Mesenchymal stem cell (in vitro differentiated cells and primary cell): ENCODE results near the gene ADPRHL1.

Experiments
- DNase-seq: peaks from one replicate; pipeline ENCODE4 v3.0.0-alpha.2; 2013
- H2AFZ ChIP-seq: one replicate; pipeline ENCODE4 v1.6.1; 2013; ENCODE audit warnings: low read depth, mild to moderate bottlenecking, control low read depth, inconsistent platforms, low read length, moderate library complexity
- H2AK5ac ChIP-seq: 2 replicates; pipeline ENCODE4 v1.6.1; 2013; ENCODE audit warnings: low read length, moderate library complexity, mild to moderate bottlenecking, inconsistent platforms; ENCODE audit not compliant: severe bottlenecking
- H2BK120ac ChIP-seq: one replicate; pipeline ENCODE4 v1.6.1; 2013; ENCODE audit warnings: low read depth, mild to moderate bottlenecking, inconsistent platforms, low read length, moderate library complexity
- H2BK12ac ChIP-seq, 2 experiments: one replicate each; pipeline ENCODE4 v1.6.1; 2013; ENCODE audit warnings: inconsistent platforms in 2 of 2, low read length in 2 of 2, mild to moderate bottlenecking in 2 of 2, moderate library complexity in 2 of 2, control low read depth in 1 of 2
- H2BK15ac ChIP-seq: one replicate; pipeline ENCODE4 v1.6.1; 2013; ENCODE audit warnings: mild to moderate bottlenecking, low read depth, inconsistent platforms; ENCODE audit not compliant: poor library complexity, severe bottlenecking
- H2BK5ac ChIP-seq: 2 replicates; pipeline ENCODE4 v1.6.1; 2013; ENCODE audit warnings: low read depth, mild to moderate bottlenecking, low read length, control low read depth, inconsistent platforms; ENCODE audit not compliant: poor library complexity, severe bottlenecking
- H3K14ac ChIP-seq, 2 experiments: one replicate each; pipeline ENCODE4 v1.6.1; 2013; ENCODE audit warnings: inconsistent platforms in 2 of 2, low read length in 2 of 2, control low read depth in 1 of 2, mild to moderate bottlenecking in 1 of 2, moderate library complexity in 1 of 2
- H3K18ac ChIP-seq, 2 experiments: one replicate each; pipeline ENCODE4 v1.6.1; 2013; ENCODE audit warnings: inconsistent platforms in 2 of 2, low read length in 2 of 2, control low read depth in 1 of 2, low read depth in 1 of 2, mild to moderate bottlenecking in 1 of 2
- H3K23ac ChIP-seq, 2 experiments: one replicate each; pipeline ENCODE4 v1.6.1; 2013; ENCODE audit warnings: inconsistent platforms in 2 of 2, low read length in 2 of 2, mild to moderate bottlenecking in 2 of 2, moderate library complexity in 2 of 2, control low read depth in 1 of 2
- H3K27ac ChIP-seq: 2 replicates; pipeline ENCODE4 v1.5.1; 2013; ENCODE audit warnings: mild to moderate bottlenecking, moderate library complexity, low read length, control low read depth, inconsistent platforms; ENCODE audit not compliant: poor library complexity, severe bottlenecking
- H3K27me3 ChIP-seq, 2 experiments: 2 replicates each; pipeline versions ENCODE4 v1.6.1 to v1.7.0; 2013; ENCODE audit warnings: low read length in 2 of 2, mild to moderate bottlenecking in 2 of 2, moderate library complexity in 2 of 2, control low read depth in 1 of 2, inconsistent platforms in 1 of 2; ENCODE audit not compliant: control insufficient read depth in 1 of 2, insufficient read depth in 1 of 2
- H3K36me3 ChIP-seq, 2 experiments: 2 replicates each; pipeline versions ENCODE4 v1.6.1 to v1.7.0; 2013; ENCODE audit warnings: low read length in 2 of 2, control low read depth in 1 of 2, inconsistent platforms in 1 of 2, low read depth in 1 of 2, mild to moderate bottlenecking in 1 of 2; ENCODE audit not compliant: insufficient read depth in 2 of 2, control insufficient read depth in 1 of 2
- H3K4ac ChIP-seq, 2 experiments: one replicate each; pipeline ENCODE4 v1.6.1; 2013; ENCODE audit warnings: inconsistent platforms in 2 of 2, low read length in 2 of 2, mild to moderate bottlenecking in 2 of 2, moderate library complexity in 2 of 2, control low read depth in 1 of 2, low read depth in 1 of 2
- H3K4me1 ChIP-seq: 2 replicates; pipeline ENCODE4 v1.6.1; 2013; ENCODE audit warnings: low read depth, low read length, control low read depth; ENCODE audit not compliant: control insufficient read depth, insufficient read depth
- H3K4me2 ChIP-seq: 2 replicates; pipeline ENCODE4 v1.6.1; 2013; ENCODE audit warnings: low read length, mild to moderate bottlenecking, inconsistent platforms; ENCODE audit not compliant: poor library complexity, severe bottlenecking
- H3K4me3 ChIP-seq, 2 experiments: 2 replicates each; pipeline versions ENCODE4 v1.5.1 to v1.7.0; 2013; ENCODE audit warnings: low read length in 2 of 2, mild to moderate bottlenecking in 2 of 2, control low read depth in 1 of 2, low read depth in 1 of 2; ENCODE audit not compliant: insufficient read depth in 1 of 2
- H3K79me1 ChIP-seq: replicated peaks from 2 replicates; pipeline ENCODE4 v1.6.1; 2013; ENCODE audit warnings: mild to moderate bottlenecking, control low read depth, low read length, inconsistent platforms; ENCODE audit not compliant: poor library complexity, severe bottlenecking
- H3K9ac ChIP-seq: 2 replicates; pipeline ENCODE4 v1.7.0; 2013; ENCODE audit warnings: mild to moderate bottlenecking, low read length, moderate library complexity
- H3K9me3 ChIP-seq: 2 replicates; pipeline ENCODE4 v1.7.0; 2013; ENCODE audit warnings: mild to moderate bottlenecking, low read length; ENCODE audit not compliant: control insufficient read depth
- H4K8ac ChIP-seq: one replicate; pipeline ENCODE4 v1.6.1; 2013; ENCODE audit warnings: inconsistent platforms, mild to moderate bottlenecking, low read length, moderate library complexity
- H4K91ac ChIP-seq: one replicate; pipeline ENCODE4 v1.6.1; 2013; ENCODE audit warnings: mild to moderate bottlenecking, low read length, inconsistent platforms
- WGBS: methylation state at CpG from one replicate; pipeline ENCODE4 v1.1.7; 2013; ENCODE audit warnings: mixed read lengths; 5-methylcytosine and 5-hydroxymethylcytosine counted together

The ADPRHL1 gene

DNA sequence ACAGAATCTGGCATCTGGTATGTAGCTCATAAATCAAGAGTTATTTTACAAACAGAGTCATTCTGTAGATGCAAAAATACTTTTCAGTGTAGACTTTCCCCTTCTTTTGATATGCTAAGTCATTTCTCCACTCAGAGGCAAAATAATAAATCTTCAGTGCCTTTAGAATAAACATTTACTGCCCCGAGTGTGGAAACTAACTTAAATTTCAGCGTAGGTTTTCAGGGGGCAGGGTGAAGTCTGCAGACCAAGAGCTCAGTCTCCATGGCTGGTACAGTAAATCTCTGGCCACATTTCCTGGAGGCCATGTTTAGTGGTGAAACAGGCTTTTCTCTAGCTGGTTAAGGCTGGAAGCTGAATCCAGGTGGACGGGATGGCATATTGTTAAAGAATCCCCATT, 13.1 kb upstream of the ADPRHL1 start:
- no peak overlapping the region for H2BK12ac ChIP-seq
- H3K4me3 ChIP-seq, result no peak overlapping the region
- DNase-seq, result peak; percentile 16
- H3K36me3 ChIP-seq, result peaks cover 20 to 55% of the 10 kb centered on the region in 2 experiments
- H2AK5ac ChIP-seq, result no peak overlapping the region
- H3K79me1 ChIP-seq, result peaks cover 32% of the 10 kb centered on the region
- H3K27me3 ChIP-seq, result no peaks in the 10 kb centered on the region
- no peak overlapping the region for H4K91ac ChIP-seq
- no peak overlapping the region for H4K8ac ChIP-seq
- H3K9me3 ChIP-seq, result no peaks in the 10 kb centered on the region
- H3K9ac ChIP-seq, result no peak overlapping the region
- no peak overlapping the region for H3K23ac ChIP-seq
- no peak overlapping the region for H2AFZ ChIP-seq
- no peak overlapping the region for H3K4ac ChIP-seq
- no peak overlapping the region for H2BK5ac ChIP-seq
- H2BK15ac ChIP-seq, result no peak overlapping the region
- peaks cover 4% of the 10 kb centered on the region for H3K4me1 ChIP-seq
- no peak overlapping the region for H2BK120ac ChIP-seq
- no peak overlapping the region for H3K18ac ChIP-seq
- no peak overlapping the region for H3K4me2 ChIP-seq
- no peak overlapping the region for H3K27ac ChIP-seq
- H3K14ac ChIP-seq, result no peak overlapping the region
- 64% methylated on average over 3 of the region's 3 CpGs for WGBS

DNA sequence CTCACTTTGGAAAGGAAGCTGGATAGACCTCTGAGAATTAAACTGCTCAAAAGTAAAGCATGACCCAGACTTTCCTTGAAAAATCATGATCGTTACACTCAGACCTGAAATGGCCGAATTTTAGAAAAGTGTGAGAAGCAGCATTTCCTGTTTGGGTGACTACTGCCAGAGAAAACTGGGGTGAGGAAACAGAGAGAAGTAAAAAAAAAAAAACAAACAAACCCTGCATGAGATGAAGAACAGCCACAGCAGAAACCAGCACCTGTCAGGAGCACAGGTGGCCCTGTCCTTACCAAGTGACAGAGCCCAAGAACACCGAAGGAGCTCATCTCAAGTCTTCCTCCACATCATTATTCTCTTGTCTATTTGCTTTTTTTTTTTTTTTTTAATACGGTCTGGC, 12.0 kb upstream of the ADPRHL1 start:
- Histone ChIP-seq H3K4me2 (no peak overlapping the region), H4K91ac (no peak overlapping the region), H3K9me3 (no peaks in the 10 kb centered on the region), H3K27ac (no peak overlapping the region), H3K18ac (no peak overlapping the region), H4K8ac (no peak overlapping the region), H3K4ac (no peak overlapping the region), H3K36me3 (peaks cover 26 to 63% of the 10 kb centered on the region in 2 experiments), H2BK12ac (no peak overlapping the region), H2AK5ac (no peak overlapping the region), H3K14ac (no peak overlapping the region), H3K4me1 (peaks cover 4% of the 10 kb centered on the region), H2AFZ (no peak overlapping the region), H2BK15ac (no peak overlapping the region), H3K9ac (no peak overlapping the region), H2BK120ac (no peak overlapping the region), H2BK5ac (no peak overlapping the region), H3K79me1 (peaks cover 30% of the 10 kb centered on the region), H3K23ac (no peak overlapping the region), H3K27me3 (no peaks in the 10 kb centered on the region), H3K4me3 (no peak overlapping the region)
- no peak for DNase-seq
- WGBS, result 88% methylated on average over 3 of the region's 4 CpGs

DNA sequence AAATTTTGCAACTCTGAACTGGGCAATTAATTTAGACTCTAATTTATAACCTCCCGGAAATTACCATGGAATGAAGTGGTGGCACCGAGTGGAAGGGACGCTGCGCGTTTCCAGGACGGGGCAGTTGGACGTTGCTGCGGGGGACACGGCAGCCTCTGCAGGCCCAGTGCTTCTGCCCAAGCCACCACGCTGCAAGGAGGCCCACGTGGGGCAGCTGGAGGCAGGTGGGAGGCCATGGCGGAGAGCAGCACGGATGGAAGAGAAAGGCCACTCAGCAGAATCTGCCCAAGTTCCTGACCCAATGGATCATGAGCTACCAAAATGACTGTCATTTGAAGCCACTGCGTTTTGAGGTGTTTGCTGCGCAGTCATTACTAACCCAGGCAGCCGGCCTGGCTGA, 11.2 kb upstream of the ADPRHL1 start:
- Histone ChIP-seq H3K9ac (no peak overlapping the region), H2BK120ac (no peak overlapping the region), H3K4me1 (peaks cover 4% of the 10 kb centered on the region), H2BK5ac (no peak overlapping the region), H3K4me2 (no peak overlapping the region), H3K9me3 (no peaks in the 10 kb centered on the region), H2AK5ac (no peak overlapping the region), H4K91ac (no peak overlapping the region), H4K8ac (no peak overlapping the region), H3K14ac (peak overlapping the region in 1 of 2 experiments; percentile 83), H2AFZ (no peak overlapping the region), H3K23ac (no peak overlapping the region), H2BK15ac (no peak overlapping the region), H3K27me3 (no peaks in the 10 kb centered on the region), H3K18ac (no peak overlapping the region), H3K27ac (no peak overlapping the region), H3K4me3 (no peak overlapping the region), H3K4ac (no peak overlapping the region), H3K36me3 (peaks cover 32 to 67% of the 10 kb centered on the region in 2 experiments), H3K79me1 (peaks cover 31% of the 10 kb centered on the region), H2BK12ac (no peak overlapping the region)
- WGBS, result 97% methylated on average over 16 of the region's 16 CpGs
- DNase-seq, result no peak

DNA sequence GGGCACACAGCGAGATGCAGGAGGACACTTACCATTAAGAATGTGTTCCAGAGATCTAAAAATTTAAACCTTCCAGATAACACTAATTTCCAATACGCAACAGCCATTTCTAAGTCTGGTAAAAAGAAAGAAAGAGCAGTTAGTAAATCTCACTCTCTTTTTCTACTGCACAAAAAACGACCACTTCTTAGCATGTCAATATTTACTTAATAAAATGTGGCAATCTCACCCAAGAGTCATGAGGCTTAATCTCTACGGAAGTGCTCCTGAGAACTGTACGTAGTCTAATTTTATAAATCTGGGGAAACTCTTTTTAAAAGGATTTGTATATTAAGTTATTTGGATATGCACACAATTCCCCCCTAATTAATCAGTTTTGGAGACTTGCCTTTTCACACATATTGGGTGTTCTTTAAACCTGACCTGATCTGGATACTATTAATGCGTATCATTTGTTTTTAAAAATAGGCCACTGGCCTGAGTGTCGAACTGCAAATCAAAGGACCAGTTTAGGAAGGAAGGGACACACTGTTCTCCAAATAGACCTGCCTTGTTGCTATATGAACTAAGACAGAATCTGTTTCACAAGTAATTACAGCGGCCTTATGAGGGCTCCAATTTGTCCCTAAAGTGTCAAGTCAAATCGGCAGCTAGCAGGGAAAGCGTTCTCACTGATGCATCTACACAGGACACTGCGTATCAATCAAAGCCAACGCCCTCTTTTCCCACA, 7.9 kb upstream of the ADPRHL1 start:
- Histone ChIP-seq H3K18ac (no peak overlapping the region), H3K9ac (no peak overlapping the region), H3K23ac (no peak overlapping the region), H3K36me3 (peaks cover 42 to 81% of the 10 kb centered on the region in 2 experiments), H3K9me3 (no peaks in the 10 kb centered on the region), H3K4me2 (no peak overlapping the region), H2BK120ac (no peak overlapping the region), H2BK15ac (no peak overlapping the region), H4K8ac (no peak overlapping the region), H4K91ac (no peak overlapping the region), H2BK5ac (no peak overlapping the region), H3K79me1 (peaks cover 18% of the 10 kb centered on the region), H3K4me3 (no peak overlapping the region), H2AK5ac (no peak overlapping the region), H3K4ac (no peak overlapping the region), H3K14ac (no peak overlapping the region), H3K27ac (no peak overlapping the region), H2AFZ (no peak overlapping the region), H2BK12ac (no peak overlapping the region), H3K4me1 (peaks cover 12% of the 10 kb centered on the region), H3K27me3 (no peaks in the 10 kb centered on the region)
- WGBS, result 97% methylated on average over 9 of the region's 12 CpGs
- no peak for DNase-seq
